ENCODE measurements around the gene SPPL2B.

GRCh38 chr19:2360833-2361232 lies 32.3 kb downstream of the SPPL2B start:
- TF ChIP-seq, protein P1, sequence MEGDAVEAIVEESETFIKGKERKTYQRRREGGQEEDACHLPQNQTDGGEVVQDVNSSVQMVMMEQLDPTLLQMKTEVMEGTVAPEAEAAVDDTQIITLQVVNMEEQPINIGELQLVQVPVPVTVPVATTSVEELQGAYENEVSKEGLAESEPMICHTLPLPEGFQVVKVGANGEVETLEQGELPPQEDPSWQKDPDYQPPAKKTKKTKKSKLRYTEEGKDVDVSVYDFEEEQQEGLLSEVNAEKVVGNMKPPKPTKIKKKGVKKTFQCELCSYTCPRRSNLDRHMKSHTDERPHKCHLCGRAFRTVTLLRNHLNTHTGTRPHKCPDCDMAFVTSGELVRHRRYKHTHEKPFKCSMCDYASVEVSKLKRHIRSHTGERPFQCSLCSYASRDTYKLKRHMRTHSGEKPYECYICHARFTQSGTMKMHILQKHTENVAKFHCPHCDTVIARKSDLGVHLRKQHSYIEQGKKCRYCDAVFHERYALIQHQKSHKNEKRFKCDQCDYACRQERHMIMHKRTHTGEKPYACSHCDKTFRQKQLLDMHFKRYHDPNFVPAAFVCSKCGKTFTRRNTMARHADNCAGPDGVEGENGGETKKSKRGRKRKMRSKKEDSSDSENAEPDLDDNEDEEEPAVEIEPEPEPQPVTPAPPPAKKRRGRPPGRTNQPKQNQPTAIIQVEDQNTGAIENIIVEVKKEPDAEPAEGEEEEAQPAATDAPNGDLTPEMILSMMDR (IDR thresholded peaks at IDR 0.05) = no peak
- TF ChIP-seq POLR2AphosphoS5 (IDR thresholded peaks at IDR 0.05) (no peak), POLR2A (IDR thresholded peaks at IDR 0.05) (no peak)

Measured in upper lobe of left lung (tissue), 4 donors.